SK-N-SH (cell line): ENCODE results near the gene SELPLG.

Source experiments
- CHD2 ChIP-seq: fragments of 150-350 bp; IDR thresholded peaks from 2 replicates; pipeline ENCODE4 v1.6.1; 2018; ENCODE audit warnings: low read length; ENCODE audit not compliant: partially characterized antibody
- POLR2AphosphoS5 ChIP-seq: IDR thresholded peaks from 2 replicates; pipeline ENCODE4 v1.6.1; 2012; ENCODE audit warnings: low read depth, low read length
- TF ChIP-seq, protein P1 (sequence below): fragments of 200-600 bp; sonication (generic); IDR thresholded peaks from 2 replicates; pipeline ENCODE4 v1.6.1; 2017; ENCODE audit warnings: antibody characterized with exemption, mild to moderate bottlenecking, moderate library complexity
- TF ChIP-seq, protein P2 (sequence below): IDR thresholded peaks from 2 replicates; pipeline ENCODE4; 2012

DNA sequence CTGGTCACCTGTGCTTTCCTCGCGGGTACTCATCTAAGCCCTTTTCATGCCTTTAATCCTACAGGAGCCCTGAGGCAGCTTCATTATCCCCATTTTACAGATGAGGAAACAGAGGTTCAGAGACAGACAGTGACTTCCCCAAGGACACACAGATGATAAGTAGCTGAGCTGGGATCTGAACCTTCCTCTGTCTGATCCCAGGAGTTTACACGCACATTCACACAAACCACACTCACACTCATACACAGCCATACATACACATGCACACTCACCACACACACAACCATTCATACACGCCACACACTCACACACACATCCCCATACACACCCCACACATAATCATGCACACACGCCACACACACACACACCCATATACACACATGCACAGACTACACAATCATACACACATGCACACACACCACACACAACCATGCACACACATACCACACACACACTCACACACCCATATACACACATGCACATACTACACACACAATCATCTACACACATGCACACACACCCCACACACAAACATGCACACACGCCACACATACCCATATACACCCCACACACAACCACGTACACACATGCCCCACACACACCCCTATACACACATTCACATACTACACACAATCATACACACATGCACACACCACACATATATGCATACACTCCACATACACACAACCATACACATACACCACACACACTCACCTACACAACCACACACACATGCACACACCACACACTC, 38.6 kb downstream of the SELPLG start:
- TF ChIP-seq CHD2 (no peak), POLR2AphosphoS5 (no peak)
- TF ChIP-seq, protein P1, sequence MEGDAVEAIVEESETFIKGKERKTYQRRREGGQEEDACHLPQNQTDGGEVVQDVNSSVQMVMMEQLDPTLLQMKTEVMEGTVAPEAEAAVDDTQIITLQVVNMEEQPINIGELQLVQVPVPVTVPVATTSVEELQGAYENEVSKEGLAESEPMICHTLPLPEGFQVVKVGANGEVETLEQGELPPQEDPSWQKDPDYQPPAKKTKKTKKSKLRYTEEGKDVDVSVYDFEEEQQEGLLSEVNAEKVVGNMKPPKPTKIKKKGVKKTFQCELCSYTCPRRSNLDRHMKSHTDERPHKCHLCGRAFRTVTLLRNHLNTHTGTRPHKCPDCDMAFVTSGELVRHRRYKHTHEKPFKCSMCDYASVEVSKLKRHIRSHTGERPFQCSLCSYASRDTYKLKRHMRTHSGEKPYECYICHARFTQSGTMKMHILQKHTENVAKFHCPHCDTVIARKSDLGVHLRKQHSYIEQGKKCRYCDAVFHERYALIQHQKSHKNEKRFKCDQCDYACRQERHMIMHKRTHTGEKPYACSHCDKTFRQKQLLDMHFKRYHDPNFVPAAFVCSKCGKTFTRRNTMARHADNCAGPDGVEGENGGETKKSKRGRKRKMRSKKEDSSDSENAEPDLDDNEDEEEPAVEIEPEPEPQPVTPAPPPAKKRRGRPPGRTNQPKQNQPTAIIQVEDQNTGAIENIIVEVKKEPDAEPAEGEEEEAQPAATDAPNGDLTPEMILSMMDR, result no peak
- TF ChIP-seq, protein P2, sequence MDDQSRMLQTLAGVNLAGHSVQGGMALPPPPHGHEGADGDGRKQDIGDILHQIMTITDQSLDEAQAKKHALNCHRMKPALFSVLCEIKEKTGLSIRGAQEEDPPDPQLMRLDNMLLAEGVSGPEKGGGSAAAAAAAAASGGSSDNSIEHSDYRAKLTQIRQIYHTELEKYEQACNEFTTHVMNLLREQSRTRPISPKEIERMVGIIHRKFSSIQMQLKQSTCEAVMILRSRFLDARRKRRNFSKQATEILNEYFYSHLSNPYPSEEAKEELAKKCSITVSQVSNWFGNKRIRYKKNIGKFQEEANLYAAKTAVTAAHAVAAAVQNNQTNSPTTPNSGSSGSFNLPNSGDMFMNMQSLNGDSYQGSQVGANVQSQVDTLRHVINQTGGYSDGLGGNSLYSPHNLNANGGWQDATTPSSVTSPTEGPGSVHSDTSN, result no peak
